RWPE1 (cell line): ENCODE measurements around the gene SAA2.
"Not testable (repeated sequence)": the region's sequence is repeated elsewhere in the genome, so short reads cannot be mapped to it uniquely, and the experiment has no call there.

Source experiments
- CTCF ChIA-PET: fragments of 350-600 bp; sonication (Branson Sonifier 250); formaldehyde crosslinking; extraction: SDS; loops from one replicate; lab custom pipeline; 2021; lab: Yijun Ruan, JAX
- POLR2A ChIA-PET: fragments of 400-600 bp; formaldehyde crosslinking; extraction: SDS; loops from one replicate; lab custom pipeline; 2020; ENCODE audit warnings: antibody characterized with exemption; ENCODE audit not compliant: low non-redundant PET; lab: Yijun Ruan, JAX
- DNase-seq: peaks from one replicate; pipeline ENCODE4 v3.0.0; 2012; ENCODE audit warnings: low spot score
- H3K27ac ChIP-seq: fragments of 450-650 bp; 2 replicates; pipeline ENCODE4 v1.5.1; 2017
- CTCF ChIP-seq: fragments of 450-650 bp; conservative IDR thresholded peaks from 2 replicates; pipeline ENCODE4 v1.5.1; 2017; ENCODE audit warnings: low read depth, mild to moderate bottlenecking

Gene SAA2

GRCh38 chr11:18264677-18265555 is 16.4 kb upstream of the SAA2 start:
- ChIA-PET CTCF (no interaction called here), POLR2A (no interaction called here)

GRCh38 chr11:18264035-18264434 is 15.6 kb upstream of the SAA2 start:
- POLR2A ChIA-PET, result no interaction called here
- CTCF ChIA-PET, result no interaction called here
- no peak for DNase-seq
- H3K27ac ChIP-seq, result no peak overlapping the region
- no peak for TF ChIP-seq CTCF

More at GRCh38 chr11:18264677-18265555, 16.4 kb upstream of the SAA2 start:
- no peak for DNase-seq
- peak overlapping the region; percentile 86 for H3K27ac ChIP-seq
- TF ChIP-seq CTCF, result no peak

- H3K27ac ChIP-seq, CTCF ChIA-PET, DNase-seq, POLR2A ChIA-PET: not testable (repeated sequence)
Measured at GRCh38 chr11:18262681-18263350, 14.3 kb upstream of the SAA2 start.

- POLR2A ChIA-PET, result no interaction called here
- no peak for TF ChIP-seq CTCF
- CTCF ChIA-PET, result no interaction called here
- H3K27ac ChIP-seq, result no peak overlapping the region
- no peak for DNase-seq
Measured at GRCh38 chr11:18261721-18262120, 13.3 kb upstream of the SAA2 start.

GRCh38 chr11:18259259-18259658 is 10.8 kb upstream of the SAA2 start:
- no peak for DNase-seq
- H3K27ac ChIP-seq, result no peak overlapping the region
- CTCF ChIA-PET, result no interaction called here
- POLR2A ChIA-PET, result no interaction called here
- no peak for TF ChIP-seq CTCF

GRCh38 chr11:18254781-18255361 is 6.4 kb upstream of the SAA2 start:
- POLR2A ChIA-PET, result no interaction called here
- DNase-seq, result no peak
- TF ChIP-seq CTCF, result no peak
- CTCF ChIA-PET, result no interaction called here
- H3K27ac ChIP-seq, result no peak overlapping the region
